HG02970 (cell line): ENCODE measurements around the gene PFKFB3.
"Not testable (repeated sequence)": the region's sequence is repeated elsewhere in the genome, so short reads cannot be mapped to it uniquely, and the experiment has no call there.

Source experiments
- ATAC-seq: cut with Tn5 transposase; IDR thresholded peaks from one replicate; pipeline ENCODE4 v1.9.1; 2021; ENCODE audit warnings: mild to moderate bottlenecking, moderate library complexity, moderate number of reproducible peaks; ENCODE audit not compliant: unreplicated experiment, low FRiP score

PFKFB3 gene

DNA sequence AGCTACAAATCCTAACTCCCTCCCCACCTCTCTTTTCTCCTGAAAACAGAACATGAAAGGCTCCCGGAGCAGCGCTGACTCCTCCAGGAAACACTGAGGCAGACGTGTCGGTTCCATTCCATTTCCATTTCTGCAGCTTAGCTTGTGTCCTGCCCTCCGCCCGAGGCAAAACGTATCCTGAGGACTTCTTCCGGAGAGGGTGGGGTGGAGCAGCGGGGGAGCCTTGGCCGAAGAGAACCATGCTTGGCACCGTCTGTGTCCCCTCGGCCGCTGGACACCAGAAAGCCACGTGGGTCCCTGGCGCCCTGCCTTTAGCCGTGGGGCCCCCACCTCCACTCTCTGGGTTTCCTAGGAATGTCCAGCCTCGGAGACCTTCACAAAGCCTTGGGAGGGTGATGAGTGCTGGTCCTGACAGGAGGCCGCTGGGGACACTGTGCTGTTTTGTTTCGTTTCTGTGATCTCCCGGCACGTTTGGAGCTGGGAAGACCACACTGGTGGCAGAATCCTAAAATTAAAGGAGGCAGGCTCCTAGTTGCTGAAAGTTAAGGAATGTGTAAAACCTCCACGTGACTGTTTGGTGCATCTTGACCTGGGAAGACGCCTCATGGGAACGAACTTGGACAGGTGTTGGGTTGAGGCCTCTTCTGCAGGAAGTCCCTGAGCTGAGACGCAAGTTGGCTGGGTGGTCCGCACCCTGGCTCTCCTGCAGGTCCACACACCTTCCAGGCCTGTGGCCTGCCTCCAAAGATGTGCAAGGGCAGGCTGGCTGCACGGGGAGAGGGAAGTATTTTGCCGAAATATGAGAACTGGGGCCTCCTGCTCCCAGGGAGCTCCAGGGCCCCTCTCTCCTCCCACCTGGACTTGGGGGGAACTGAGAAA lies 30.4 kb downstream of the PFKFB3 start:
- ATAC-seq: no peak

GRCh38 chr10:6233725-6234277 lies 31.1 kb downstream of the PFKFB3 start:
- no peak for ATAC-seq

DNA sequence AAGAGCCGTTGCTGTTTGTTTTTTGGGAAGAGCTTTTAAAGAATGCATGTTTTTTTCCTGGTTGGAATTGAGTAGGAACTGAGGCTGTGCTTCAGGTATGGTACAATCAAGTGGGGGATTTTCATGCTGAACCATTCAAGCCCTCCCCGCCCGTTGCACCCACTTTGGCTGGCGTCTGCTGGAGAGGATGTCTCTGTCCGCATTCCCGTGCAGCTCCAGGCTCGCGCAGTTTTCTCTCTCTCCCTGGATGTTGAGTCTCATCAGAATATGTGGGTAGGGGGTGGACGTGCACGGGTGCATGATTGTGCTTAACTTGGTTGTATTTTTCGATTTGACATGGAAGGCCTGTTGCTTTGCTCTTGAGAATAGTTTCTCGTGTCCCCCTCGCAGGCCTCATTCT lies 31.6 kb downstream of the PFKFB3 start:
- no peak for ATAC-seq

- ATAC-seq: no peak
Measured at GRCh38 chr10:6236349-6237198, 33.8 kb downstream of the PFKFB3 start.

DNA sequence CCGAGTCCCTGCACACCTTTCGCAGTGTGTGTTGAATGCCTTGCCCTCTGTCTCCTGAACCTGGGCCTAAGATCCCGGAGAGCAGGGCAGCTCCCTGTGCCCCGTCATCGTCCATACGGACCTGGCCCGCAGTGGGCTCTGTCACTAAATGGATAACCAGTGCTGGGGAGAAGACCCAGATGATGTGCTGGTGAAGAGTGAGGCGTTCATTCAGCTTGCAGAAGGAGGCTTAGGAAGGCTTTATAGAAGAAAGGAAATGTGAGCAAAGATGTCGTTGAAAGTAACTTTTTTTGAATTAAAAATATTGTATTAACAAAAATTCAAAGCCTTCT lies 34.4 kb downstream of the PFKFB3 start:
- ATAC-seq: no peak

- not testable (repeated sequence) for ATAC-seq
Measured at GRCh38 chr10:6238587-6239212, 36.0 kb downstream of the PFKFB3 start.

DNA sequence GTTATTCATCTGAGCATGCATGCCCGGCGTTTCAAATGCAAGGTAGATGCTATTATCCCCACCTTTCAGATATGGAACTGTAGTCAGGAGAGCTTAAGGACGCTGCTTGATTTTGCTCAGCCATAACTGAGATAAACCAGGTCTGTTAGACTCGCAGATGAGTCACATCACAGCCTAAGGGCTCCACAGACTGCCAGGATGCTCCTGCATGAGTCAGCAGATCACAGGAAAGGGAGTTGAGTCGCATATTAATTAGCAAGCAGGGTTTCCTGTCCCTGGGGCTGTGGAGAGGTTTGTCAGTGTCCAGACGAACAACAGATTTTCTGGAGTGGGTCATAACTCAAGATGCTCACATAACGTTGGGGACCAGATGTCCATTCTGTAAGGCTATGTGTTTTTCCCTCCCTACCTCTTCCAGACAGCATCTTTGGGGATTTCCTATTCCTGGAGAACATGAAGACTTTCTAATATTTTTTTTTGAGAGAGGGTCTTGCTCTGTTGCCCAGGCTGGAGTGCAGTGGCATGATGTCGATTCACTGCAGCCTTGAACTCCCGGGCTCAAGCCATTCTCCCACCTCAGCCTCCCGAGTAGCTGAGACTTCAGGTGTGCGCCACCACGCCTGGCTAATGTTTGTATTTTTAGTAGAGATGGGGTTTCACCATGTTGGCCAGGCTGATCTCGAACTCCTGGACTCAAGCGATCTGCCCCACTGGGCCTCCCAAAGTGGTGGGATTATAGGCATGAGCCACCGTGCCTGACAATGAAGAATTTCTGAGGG lies 36.7 kb downstream of the PFKFB3 start:
- ATAC-seq: no peak

GRCh38 chr10:6240254-6240653 lies 37.5 kb downstream of the PFKFB3 start:
- no peak for ATAC-seq

DNA sequence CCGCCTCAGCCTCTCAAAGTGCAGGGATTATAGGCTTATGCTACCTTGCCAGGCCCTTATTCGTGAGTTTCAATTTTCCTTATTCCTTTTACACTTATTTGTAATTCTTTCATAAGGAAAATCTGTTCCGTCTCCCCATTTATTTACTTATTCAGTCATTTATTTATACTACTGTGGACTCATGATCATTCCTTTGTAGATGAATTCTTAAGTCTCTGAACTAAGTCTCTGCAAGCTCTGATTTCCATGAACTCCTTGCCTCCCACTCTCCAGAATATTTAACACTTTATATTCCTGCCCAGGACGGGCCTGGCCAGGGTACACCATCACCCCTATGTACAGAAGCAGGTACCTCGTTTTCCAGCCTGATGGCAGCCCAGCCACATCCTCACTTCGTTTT lies 39.4 kb downstream of the PFKFB3 start:
- no peak for ATAC-seq

- no peak for ATAC-seq
Measured at GRCh38 chr10:6244510-6244909, 41.8 kb downstream of the PFKFB3 start.

DNA sequence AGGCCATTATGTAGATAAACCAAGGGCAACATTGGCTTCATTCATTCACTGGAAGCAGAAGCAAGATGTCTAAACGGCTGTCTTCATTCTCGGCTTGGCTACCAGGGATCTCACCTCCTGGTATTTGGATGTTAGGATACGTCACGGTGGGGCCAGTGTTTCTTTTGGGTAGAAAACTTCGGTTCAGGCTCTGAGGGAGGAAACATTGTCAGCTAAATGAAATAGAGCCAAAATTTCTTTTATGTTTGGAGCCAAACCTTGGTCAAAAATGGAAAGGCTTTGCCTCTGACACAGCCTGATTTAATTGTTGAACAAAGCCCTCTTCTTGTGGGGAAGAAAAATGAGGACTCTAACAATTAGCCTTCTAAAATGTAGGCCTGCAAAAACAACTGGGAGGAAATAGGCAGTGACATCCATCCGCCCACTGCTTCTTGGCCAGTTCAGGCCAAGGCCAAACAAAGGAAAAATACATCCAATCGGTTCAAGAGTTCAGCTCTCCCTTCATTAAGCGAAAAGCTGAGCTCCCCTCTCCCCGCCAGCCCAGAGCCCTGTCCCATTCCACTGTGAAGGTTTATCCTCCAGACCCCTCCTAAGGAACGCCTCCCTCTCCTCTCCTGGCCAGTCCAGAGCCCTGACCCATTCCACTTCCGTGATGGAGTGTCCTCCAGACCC lies 44.4 kb downstream of the PFKFB3 start:
- no peak for ATAC-seq

- not testable (repeated sequence) for ATAC-seq
Measured at GRCh38 chr10:6248908-6249307, 46.2 kb downstream of the PFKFB3 start.

DNA sequence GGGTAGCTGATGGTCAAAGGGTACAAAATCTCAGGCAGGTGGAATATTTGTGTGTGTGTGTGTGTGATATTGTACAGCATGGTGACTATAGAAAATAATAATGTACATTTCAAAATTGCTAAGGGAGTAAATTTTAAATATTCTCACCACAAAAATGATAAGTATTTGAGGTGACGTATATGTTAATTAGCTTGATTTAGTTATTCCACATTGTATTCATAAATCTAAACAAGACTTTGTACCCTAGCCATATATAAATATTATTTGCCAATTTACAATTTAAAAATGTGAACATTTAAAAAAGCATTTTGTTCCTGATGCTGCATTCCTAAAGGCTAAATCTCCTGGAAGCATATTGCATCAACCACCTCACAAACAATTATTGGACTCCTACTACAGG lies 47.0 kb downstream of the PFKFB3 start:
- no peak for ATAC-seq

- ATAC-seq: no peak
Measured at GRCh38 chr10:6250745-6251144, 48.0 kb downstream of the PFKFB3 start.

GRCh38 chr10:6254201-6254600 lies 51.5 kb downstream of the PFKFB3 start:
- no peak for ATAC-seq

- ATAC-seq: no peak
Measured at GRCh38 chr10:6255548-6256061, 52.9 kb downstream of the PFKFB3 start.

- ATAC-seq: no peak
Measured at GRCh38 chr10:6256439-6256838, 53.7 kb downstream of the PFKFB3 start.

DNA sequence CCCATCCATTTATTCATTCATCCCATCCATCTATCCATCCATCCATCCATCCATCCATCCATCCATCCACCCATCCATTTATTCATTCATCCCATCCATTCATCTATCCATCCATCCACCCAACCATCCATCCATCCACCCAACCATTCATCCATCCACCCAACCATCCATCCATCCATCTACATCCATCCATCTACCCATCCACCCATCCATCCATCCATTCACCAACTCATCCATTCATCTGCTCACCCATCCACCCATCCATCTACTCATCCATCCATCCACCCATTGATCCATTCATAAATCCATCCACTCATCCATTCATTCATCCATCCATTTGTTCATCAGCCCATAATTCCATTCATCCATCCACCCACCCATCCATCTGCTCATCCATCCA lies 56.4 kb downstream of the PFKFB3 start:
- ATAC-seq: no peak

GRCh38 chr10:6260843-6261242 lies 58.1 kb downstream of the PFKFB3 start:
- ATAC-seq: no peak
